GM19395 (cell line): ENCODE measurements around the gene CELA2B.
"Not testable (repeated sequence)": the region's sequence is repeated elsewhere in the genome, so short reads cannot be mapped to it uniquely, and the experiment has no call there.

Experiments used
- ATAC-seq: cut with Tn5 transposase; IDR thresholded peaks from one replicate; pipeline ENCODE4 v1.9.1; 2021; ENCODE audit warnings: mild to moderate bottlenecking, moderate library complexity; ENCODE audit not compliant: unreplicated experiment

The CELA2B gene

GRCh38 chr1:15444468-15445389 lies 31.2 kb upstream of the CELA2B start:
- ATAC-seq, result no peak

GRCh38 chr1:15445390-15446122 lies 30.3 kb upstream of the CELA2B start:
- no peak for ATAC-seq

GRCh38 chr1:15446212-15446611 lies 29.7 kb upstream of the CELA2B start:
- ATAC-seq, result no peak

- no peak for ATAC-seq
Observed at GRCh38 chr1:15448877-15449462, 26.9 kb upstream of the CELA2B start.

DNA sequence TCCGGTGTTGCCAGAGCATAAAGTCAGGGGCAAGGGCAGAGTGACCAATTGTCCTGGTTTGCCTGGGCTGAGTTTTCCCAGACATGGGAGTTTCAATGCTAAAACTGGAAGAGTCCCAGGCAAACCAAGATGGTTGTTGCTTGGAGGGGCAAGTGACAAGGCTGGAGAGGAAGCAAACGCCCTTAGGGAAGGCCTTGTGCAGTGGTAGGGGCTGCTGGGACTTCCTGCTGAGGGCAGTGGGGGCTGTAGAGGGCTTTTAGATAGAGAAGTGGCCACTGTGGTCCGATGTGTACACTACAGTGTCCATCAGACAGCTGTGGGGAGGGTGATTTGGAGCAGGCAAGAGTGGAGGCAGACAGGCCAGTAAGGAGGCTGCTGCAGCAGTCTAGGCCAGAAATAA lies 26.3 kb upstream of the CELA2B start:
- no peak for ATAC-seq

- ATAC-seq, result no peak
Observed at GRCh38 chr1:15451014-15451722, 24.7 kb upstream of the CELA2B start.

DNA sequence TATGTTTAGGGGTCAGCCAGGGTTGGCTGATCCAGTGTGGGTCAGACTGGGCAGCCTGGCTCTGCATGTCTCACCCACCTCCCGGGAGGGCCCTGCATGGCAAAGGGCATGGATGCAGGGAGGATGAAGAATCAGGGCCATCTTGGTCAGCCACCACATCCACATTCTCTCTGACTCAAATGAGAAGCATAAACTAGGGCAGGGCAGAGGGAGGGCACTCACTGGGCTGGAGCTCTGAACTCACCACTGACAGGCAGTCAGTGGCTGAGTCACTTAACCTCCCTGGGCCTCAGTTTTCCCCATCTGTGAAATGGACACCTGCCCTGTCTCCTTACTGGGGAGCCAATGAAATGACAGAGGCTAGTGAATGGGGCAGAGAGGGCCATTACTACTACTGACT lies 23.7 kb upstream of the CELA2B start:
- ATAC-seq, result no peak

DNA sequence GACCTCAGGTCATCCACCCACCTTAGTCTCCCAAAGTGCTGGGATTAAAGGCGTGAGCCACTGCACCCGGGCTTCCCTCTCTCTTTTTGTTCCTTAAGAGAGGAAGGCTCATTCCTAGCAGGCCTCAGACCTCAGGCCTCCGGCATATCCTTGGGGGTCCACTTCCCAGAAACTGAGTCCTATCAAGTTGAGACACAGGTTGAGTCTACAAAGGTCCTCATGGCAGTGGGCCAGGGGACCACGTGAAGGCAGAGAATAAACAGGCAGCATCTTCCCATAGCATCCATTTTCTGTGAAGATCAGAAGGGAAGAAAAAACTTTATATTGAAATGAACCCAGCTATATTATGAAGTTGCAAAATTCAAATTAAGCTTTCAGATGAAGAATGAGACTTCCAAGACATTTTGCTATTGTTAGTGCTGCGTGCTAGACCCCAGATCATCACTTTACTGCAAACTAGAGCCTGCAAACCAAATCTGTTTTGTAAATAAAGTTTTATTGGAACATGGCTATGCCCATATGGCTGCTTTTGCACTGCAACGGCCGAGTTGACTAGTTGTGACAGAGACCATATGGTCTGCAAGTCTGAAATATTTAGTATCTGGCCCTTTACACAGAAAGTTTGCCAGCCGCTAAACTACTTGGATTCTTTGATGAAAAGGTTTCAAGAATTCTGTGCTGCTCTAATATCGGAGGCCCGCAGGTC lies 22.9 kb upstream of the CELA2B start:
- no peak for ATAC-seq

- no peak for ATAC-seq
Observed at GRCh38 chr1:15453734-15454133, 22.2 kb upstream of the CELA2B start.

GRCh38 chr1:15454256-15454655 lies 21.6 kb upstream of the CELA2B start:
- ATAC-seq, result no peak

DNA sequence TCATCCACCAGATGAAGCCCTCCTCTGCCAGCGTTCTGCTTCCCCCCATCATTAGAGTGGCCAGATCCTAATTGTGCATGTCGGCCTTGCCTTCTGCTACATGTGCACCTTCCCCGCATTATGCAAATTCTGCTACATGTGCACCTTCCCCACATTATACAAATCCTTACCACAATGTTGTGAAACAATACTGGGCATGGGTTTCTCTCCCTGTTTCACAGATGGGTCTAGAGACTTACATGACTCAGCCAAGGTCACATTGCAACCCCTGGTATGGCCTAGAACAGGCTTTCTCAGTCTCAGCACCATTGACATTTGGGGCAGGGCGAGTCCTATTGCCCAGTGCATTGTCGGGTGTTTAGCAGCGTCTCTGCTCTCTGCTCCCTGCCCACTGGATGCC lies 20.4 kb upstream of the CELA2B start:
- no peak for ATAC-seq

DNA sequence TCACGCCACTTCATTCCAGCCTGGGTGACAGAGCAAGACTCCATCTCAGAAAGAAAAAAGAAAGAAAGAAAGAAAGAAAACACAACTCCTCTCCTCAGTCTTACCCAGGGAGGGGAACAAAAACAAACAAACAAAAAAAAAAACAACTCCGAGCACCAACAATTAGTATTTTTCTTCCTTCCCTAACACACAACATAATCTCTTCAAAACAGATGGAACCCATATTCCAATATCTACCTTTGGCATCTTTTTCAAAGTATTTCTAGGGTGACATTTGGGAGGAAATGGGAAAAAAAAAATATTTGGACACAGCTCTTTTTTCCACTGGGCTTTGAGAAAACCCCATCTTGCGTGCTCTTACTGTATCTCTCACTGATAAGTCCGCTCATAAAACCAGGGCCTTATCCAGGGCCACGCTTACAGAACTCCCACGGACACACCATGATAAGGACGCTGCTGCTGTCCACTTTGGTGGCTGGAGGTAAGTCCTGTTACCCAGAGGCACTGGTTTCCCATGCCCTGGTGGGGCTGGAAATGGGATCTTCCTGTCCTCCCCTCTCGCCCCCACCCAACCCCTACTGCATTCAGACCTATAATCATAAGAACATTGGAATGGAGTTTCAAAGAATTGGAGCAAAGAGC lies 19.5 kb upstream of the CELA2B start, which contains the start of gene CELA2A:
TSS of gene CELA2A (plus strand) at position 420 of the 642 bp plus-strand sequence. CDS start at position 442, 22 bp downstream.
- ATAC-seq, result no peak

DNA sequence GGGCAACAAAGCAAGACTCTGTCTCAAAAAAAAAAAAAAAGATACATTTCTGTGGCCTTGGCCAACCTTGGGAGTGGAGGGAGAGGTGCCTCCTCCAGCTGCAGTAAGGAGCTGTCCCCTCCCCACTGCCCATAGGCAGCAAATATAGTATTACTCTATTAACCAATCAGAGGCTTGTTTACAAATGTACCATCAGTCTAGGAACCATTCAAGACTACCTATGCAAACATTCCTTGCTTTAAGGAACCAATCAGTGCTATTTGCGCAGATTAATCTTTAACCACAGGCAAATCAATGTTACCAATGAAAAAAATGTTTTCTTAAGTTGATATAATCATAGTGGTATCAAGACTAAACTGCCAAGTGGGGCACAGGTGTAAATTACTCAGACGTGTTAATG lies 18.3 kb upstream of the CELA2B start:
- ATAC-seq, result no peak

- ATAC-seq, result not testable (repeated sequence)
Observed at GRCh38 chr1:15458388-15458787, 17.5 kb upstream of the CELA2B start.

DNA sequence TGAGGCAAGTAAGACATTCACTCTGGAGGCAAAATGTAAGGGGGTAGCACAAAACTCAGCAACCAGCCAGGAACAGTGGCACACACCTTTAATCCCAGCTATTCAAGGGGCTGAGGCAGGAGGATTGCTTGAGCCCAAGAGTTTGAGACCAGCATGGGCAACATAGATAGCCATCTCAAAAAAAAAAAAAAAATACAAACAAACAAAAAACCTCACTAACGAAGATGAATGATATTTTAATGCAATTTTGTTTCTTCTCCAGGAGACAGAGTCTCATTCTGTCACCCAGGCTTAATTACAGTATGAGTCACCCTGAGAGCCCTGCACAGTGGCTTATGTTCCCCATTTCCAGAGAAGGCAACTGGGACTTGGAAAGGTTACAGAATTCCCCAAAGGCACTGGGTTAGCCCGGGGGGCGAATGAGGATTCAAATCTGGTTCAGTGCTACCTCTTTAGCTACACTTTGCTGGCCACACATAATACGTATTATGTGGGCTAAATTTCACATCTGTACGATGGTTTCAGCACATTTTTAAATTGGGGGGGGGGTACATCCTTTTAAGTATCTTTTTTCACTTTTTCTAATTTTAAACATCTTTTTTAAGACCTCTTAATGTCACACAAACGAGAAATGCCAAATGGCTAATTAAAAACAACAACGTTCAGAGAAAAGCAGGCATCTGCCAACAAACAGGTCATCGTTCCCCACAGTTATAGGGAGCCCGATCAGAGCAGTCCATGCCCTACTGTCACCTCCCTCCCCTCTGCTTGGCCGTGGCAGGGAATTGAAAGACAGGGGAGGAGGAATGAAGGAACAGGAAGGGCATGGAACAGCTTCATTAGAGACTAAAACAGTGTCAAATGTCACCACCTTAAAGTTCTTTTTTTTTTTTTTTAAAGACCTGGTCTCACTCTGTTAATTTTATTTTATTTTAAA lies 15.9 kb upstream of the CELA2B start:
- ATAC-seq, result no peak

- ATAC-seq, result no peak
Observed at GRCh38 chr1:15460708-15461095, 15.2 kb upstream of the CELA2B start.

DNA sequence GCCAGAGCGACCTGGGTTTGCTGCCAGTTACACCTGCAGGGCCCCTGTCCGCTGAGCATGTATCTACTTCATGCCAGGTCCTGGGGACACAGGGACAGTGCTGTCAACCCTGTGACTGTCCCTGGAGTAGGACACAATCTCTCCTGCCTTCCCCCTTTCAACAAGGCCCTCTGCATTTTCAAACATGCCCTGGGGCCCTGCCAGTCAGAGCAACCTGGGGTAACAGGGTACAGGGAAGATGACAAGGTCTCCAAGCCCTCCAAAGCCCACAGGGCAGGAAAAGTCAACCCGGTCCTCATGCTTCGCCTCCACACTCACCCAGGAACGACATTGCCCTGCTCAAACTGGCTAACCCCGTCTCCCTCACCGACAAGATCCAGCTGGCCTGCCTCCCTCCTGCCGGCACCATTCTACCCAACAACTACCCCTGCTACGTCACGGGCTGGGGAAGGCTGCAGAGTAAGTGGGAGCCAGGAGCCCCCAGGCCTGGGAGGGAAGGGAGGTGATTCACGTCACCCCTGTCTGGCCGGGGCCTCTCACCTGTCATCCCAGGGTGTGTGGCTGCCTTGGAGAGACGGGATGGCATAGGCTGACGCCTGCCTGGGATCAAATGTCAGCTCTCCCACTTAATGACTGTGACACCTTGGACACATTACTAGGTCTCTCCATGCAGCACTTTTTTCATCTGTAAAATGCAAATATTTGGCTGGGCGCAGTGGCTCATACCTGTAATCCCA lies 12.7 kb upstream of the CELA2B start:
- not testable (repeated sequence) for ATAC-seq

- not testable (repeated sequence) for ATAC-seq
Observed at GRCh38 chr1:15463926-15464322, 12.0 kb upstream of the CELA2B start.
